ENCODE results near the gene ERCC5. TPM values are rescaled to one million over a fixed set of nuclear protein-coding genes. Genes with fewer than 3 reads are reported as not detected.

ERCC5 gene
- total and polyA plus RNA-seq, 2 experiments from 2014 or later, result 49.2 to 78.5 TPM

DNA sequence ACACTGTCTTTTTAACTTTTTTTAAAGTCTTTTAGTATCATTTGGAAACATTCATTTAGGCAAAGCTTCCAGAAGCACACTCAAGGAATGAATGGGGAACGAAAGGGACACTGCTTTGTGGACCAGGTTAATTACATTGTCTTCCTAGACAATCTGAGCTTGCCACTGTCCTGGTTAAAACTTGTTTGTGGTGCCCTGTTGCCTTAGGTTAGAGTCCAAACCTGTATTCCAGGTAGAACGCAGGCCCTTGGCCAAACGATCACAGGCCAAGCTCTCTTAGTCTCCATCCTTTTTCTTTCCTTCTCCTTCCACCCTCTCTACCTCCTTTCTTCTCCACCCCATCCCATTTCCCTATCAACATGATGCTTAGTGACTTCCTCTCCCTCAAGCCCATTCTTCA is 66.8 kb downstream of the ERCC5 start:
- Histone ChIP-seq H3K4me2 (ENCODE audit: unreplicated experiment) (no peak overlapping the region), H3K9ac (no peak overlapping the region), H3K27me3 (replicated peaks; ENCODE audit: insufficient read depth) (peaks cover 6% of the 10 kb centered on the region), H3K9me3 (ENCODE audit: low read depth) (no peaks in the 10 kb centered on the region), H3K4me3 (no peak overlapping the region), H4K20me1 (ENCODE audit: insufficient read depth) (no peaks in the 10 kb centered on the region), H3K36me3 (ENCODE audit: low read depth) (no peaks in the 10 kb centered on the region), H3K27ac (no peak overlapping the region), H3F3A (ENCODE audit: insufficient read depth) (no peaks in the 10 kb centered on the region), H3K79me2 (ENCODE audit: insufficient read depth) (no peaks in the 10 kb centered on the region), H3K9me2 (ENCODE audit: insufficient read depth) (no peaks in the 10 kb centered on the region), H3K4me1 (ENCODE audit: insufficient read depth) (no peaks in the 10 kb centered on the region), H2AFZ (no peak overlapping the region)
- TF ChIP-seq EZH2 (IDR thresholded peaks at IDR 0.05; ENCODE audit: insufficient read depth, poor library complexity, severe bottlenecking), result no peak
- no peak for TF ChIP-seq EZH2phosphoT487 (IDR thresholded peaks at IDR 0.05; ENCODE audit: insufficient read depth, low read depth)
- in situ Hi-C loops (cut with MboI), result no loop called here
- DNase-seq, result no peak
- WGBS, 2 experiments (ENCODE audit: low coverage in 1 of 2, low lambda C conversion rate in 2 of 2, missing lambda C conversion rate in 2 of 2), result 47 to 48% methylated on average over 3 of the region's 3 CpGs

DNA sequence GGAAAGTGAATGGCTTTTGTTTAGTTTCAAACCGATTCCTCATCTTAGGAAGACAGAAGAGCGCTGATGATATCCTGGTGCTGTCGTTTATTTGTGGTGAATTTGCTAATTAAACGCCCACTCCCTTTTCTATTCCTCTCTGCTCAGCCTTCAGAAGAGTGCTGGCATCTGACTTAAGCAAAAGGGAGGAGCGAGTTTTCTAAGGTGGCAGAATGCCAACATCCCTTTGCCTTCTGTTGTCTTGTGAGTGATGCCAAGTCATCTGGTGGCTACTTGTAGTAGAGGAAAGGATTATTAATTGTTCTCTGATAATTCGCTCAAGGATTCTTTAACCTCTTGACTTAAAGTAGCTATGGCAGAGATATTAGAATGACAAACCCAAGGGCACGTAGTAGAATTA is 68.1 kb downstream of the ERCC5 start:
- TF ChIP-seq EZH2phosphoT487 (IDR thresholded peaks at IDR 0.05; ENCODE audit: insufficient read depth, low read depth) (no peak), EZH2 (IDR thresholded peaks at IDR 0.05; ENCODE audit: insufficient read depth, poor library complexity, severe bottlenecking) (no peak)
- no peak overlapping the region for H3K27ac ChIP-seq

DNA sequence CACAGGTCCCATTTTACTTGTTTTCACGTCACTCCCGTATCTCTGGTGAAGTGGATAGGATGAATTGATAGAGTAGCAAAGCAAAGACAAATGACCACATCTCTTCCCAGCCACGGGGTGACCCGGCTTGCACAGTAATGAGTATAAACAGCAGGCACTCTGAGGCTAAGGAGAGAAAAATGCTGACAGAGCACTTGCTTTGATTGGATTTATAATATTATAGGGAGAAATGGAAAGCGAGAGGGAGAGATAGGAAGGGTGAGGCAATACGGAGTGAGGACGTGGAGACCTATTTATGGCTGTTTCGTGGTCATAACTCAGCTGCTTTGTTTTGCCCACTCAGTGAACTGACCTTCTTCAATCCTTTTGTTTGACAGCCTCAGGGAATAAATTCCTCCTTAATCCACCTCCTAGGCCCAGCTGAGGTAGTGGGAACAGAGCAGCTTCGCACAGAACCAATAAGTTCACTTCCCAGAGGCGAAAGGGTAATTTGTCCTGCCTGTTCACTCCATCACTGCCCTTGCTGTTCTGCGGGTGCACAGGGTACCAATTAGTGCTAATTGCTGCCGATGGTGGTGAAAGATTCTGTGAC is 68.6 kb downstream of the ERCC5 start:
- no peaks in the 10 kb centered on the region for H3K79me2 ChIP-seq (ENCODE audit: insufficient read depth)
- no peaks in the 10 kb centered on the region for H3K9me3 ChIP-seq (ENCODE audit: low read depth)
- WGBS, 2 experiments (ENCODE audit: low coverage in 1 of 2, low lambda C conversion rate in 2 of 2, missing lambda C conversion rate in 2 of 2), result 56 to 57% methylated on average over 12 of the region's 12 CpGs
- H3K36me3 ChIP-seq (ENCODE audit: low read depth), result no peaks in the 10 kb centered on the region
- H3K9ac ChIP-seq, result no peak overlapping the region
- no peak overlapping the region for H3K27ac ChIP-seq
- in situ Hi-C loops (cut with MboI), result no loop called here
- H3K4me3 ChIP-seq, result no peak overlapping the region
- no peaks in the 10 kb centered on the region for H3F3A ChIP-seq (ENCODE audit: insufficient read depth)
- DNase-seq, result no peak
- no peaks in the 10 kb centered on the region for H3K4me1 ChIP-seq (ENCODE audit: insufficient read depth)
- H3K4me2 ChIP-seq (ENCODE audit: unreplicated experiment), result no peak overlapping the region
- H4K20me1 ChIP-seq (ENCODE audit: insufficient read depth), result no peaks in the 10 kb centered on the region
- peaks cover 6% of the 10 kb centered on the region for H3K27me3 ChIP-seq (replicated peaks; ENCODE audit: insufficient read depth)
- no peak overlapping the region for H2AFZ ChIP-seq
- H3K9me2 ChIP-seq (ENCODE audit: insufficient read depth), result no peaks in the 10 kb centered on the region
- TF ChIP-seq EZH2phosphoT487 (IDR thresholded peaks at IDR 0.05; ENCODE audit: insufficient read depth, low read depth), result no peak

More for the DNA sequence above, 68.1 kb downstream of the ERCC5 start:
- H3K4me3 ChIP-seq, result no peak overlapping the region
- H3K4me1 ChIP-seq (ENCODE audit: insufficient read depth), result no peaks in the 10 kb centered on the region
- in situ Hi-C loops (cut with MboI), result no loop called here
- no peak overlapping the region for H2AFZ ChIP-seq
- H3K36me3 ChIP-seq (ENCODE audit: low read depth), result no peaks in the 10 kb centered on the region
- H3K4me2 ChIP-seq (ENCODE audit: unreplicated experiment), result no peak overlapping the region
- WGBS, 2 experiments (ENCODE audit: low coverage in 1 of 2, low lambda C conversion rate in 2 of 2, missing lambda C conversion rate in 2 of 2), result 17 to 18% methylated on average over 7 of the region's 7 CpGs
- peak; percentile 33 for DNase-seq
- no peaks in the 10 kb centered on the region for H3K79me2 ChIP-seq (ENCODE audit: insufficient read depth)
- no peak overlapping the region for H3K9ac ChIP-seq
- H3K9me3 ChIP-seq (ENCODE audit: low read depth), result no peaks in the 10 kb centered on the region
- no peaks in the 10 kb centered on the region for H3K9me2 ChIP-seq (ENCODE audit: insufficient read depth)
- H3F3A ChIP-seq (ENCODE audit: insufficient read depth), result no peaks in the 10 kb centered on the region
- peaks cover 6% of the 10 kb centered on the region for H3K27me3 ChIP-seq (replicated peaks; ENCODE audit: insufficient read depth)
- no peaks in the 10 kb centered on the region for H4K20me1 ChIP-seq (ENCODE audit: insufficient read depth)

DNA sequence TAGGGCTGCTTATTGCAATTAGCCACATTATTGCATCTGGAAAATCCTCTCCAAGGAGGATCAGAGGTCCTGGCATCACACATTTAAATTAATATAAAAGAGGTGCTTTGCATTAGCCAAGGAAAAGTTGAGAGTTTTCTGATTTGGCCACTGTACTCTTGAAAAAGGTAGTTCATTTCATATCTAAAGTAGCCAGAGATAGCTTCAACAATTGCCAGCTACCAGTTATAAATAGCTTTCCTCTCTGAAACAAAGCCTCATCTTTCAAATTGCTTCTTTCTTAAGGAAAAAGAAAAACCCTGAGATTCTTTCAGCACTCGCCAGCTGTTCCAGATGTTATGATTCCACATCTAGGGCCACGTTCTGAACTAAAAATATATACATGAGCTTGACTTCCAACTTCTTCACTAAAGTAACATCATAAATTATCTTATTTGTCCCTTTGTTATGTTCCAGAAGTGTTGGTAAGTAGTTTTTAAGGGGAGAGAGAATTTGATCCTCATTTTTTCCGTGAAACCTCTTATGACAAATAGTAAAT is 69.6 kb downstream of the ERCC5 start:
- Histone ChIP-seq H2AFZ (no peak overlapping the region), H3K4me3 (no peak overlapping the region), H3K27me3 (replicated peaks; ENCODE audit: insufficient read depth) (peaks cover 9% of the 10 kb centered on the region), H3K27ac (no peak overlapping the region), H4K20me1 (ENCODE audit: insufficient read depth) (no peaks in the 10 kb centered on the region), H3K9me2 (ENCODE audit: insufficient read depth) (no peaks in the 10 kb centered on the region), H3K9ac (no peak overlapping the region), H3K4me1 (ENCODE audit: insufficient read depth) (no peaks in the 10 kb centered on the region), H3K79me2 (ENCODE audit: insufficient read depth) (no peaks in the 10 kb centered on the region), H3K36me3 (ENCODE audit: low read depth) (no peaks in the 10 kb centered on the region), H3F3A (ENCODE audit: insufficient read depth) (no peaks in the 10 kb centered on the region), H3K9me3 (ENCODE audit: low read depth) (no peaks in the 10 kb centered on the region), H3K4me2 (ENCODE audit: unreplicated experiment) (no peak overlapping the region)
- TF ChIP-seq EZH2phosphoT487 (IDR thresholded peaks at IDR 0.05; ENCODE audit: insufficient read depth, low read depth) (no peak), EZH2 (IDR thresholded peaks at IDR 0.05; ENCODE audit: insufficient read depth, poor library complexity, severe bottlenecking) (no peak)
- WGBS, 2 experiments (ENCODE audit: low coverage in 1 of 2, low lambda C conversion rate in 2 of 2, missing lambda C conversion rate in 2 of 2), result 10 to 15% methylated on average over 3 of the region's 3 CpGs
- in situ Hi-C loops (cut with MboI), result no loop called here
- no peak for DNase-seq

Measured in GM23248 (cell line).